Smooth muscle cell (in vitro differentiated cells): ENCODE measurements around the gene RAB6A. TPM values are rescaled to one million over a fixed set of nuclear protein-coding genes. Genes with fewer than 3 reads are reported as not detected.
A peak's percentile ranks its signal among the peaks of the same experiment; 100 is the strongest.
"Not testable (repeated sequence)": the region's sequence is repeated elsewhere in the genome, so short reads cannot be mapped to it uniquely, and the experiment has no call there.

Experiments
- DNase-seq: peaks from one replicate; lab custom pipeline; 2025; ENCODE audit not compliant: unreplicated experiment; lab: John Stamatoyannopoulos, UW
- H2AFZ ChIP-seq: fragments of 200-600 bp; sonication (generic); 2 replicates; pipeline ENCODE4 v1.6.0; 2016; ENCODE audit warnings: antibody characterized with exemption, low read depth, mild to moderate bottlenecking
- H3F3A ChIP-seq: fragments of 200-600 bp; sonication (generic); 2 replicates; pipeline ENCODE4 v1.6.0; 2017; ENCODE audit warnings: antibody characterized with exemption, low read depth
- H3K27ac ChIP-seq: fragments of 200-600 bp; sonication (generic); 2 replicates; pipeline ENCODE4 v1.5.1; 2016; ENCODE audit warnings: low read depth, mild to moderate bottlenecking
- H3K27me3 ChIP-seq: fragments of 200-600 bp; sonication (generic); 2 replicates; pipeline ENCODE4 v1.6.1; 2016; ENCODE audit warnings: low read depth, mild to moderate bottlenecking
- H3K36me3 ChIP-seq: fragments of 200-600 bp; sonication (generic); 2 replicates; pipeline ENCODE4 v1.5.1; 2016; ENCODE audit warnings: low read depth
- H3K4me1 ChIP-seq: fragments of 200-600 bp; sonication (generic); 2 replicates; pipeline ENCODE4 v1.5.1; 2016; ENCODE audit warnings: low read depth
- H3K4me2 ChIP-seq: fragments of 200-600 bp; sonication (generic); 2 replicates; pipeline ENCODE4 v1.6.0; 2016; ENCODE audit warnings: mild to moderate bottlenecking
- H3K4me3 ChIP-seq: fragments of 200-600 bp; sonication (generic); 2 replicates; pipeline ENCODE4 v1.5.1; 2016; ENCODE audit warnings: mild to moderate bottlenecking
- H3K79me2 ChIP-seq: fragments of 200-600 bp; sonication (generic); 2 replicates; pipeline ENCODE4 v1.6.0; 2016; ENCODE audit warnings: low read depth, mild to moderate bottlenecking
- H3K9ac ChIP-seq: fragments of 200-600 bp; sonication (generic); 2 replicates; pipeline ENCODE4 v1.6.0; 2016; ENCODE audit warnings: low read depth
- H3K9me3 ChIP-seq: fragments of 200-600 bp; sonication (generic); replicated peaks from 2 replicates; pipeline ENCODE4 v1.5.1; 2016; ENCODE audit warnings: low read depth
- H4K20me1 ChIP-seq: fragments of 200-600 bp; sonication (generic); 2 replicates; pipeline ENCODE4 v1.6.0; 2016; ENCODE audit warnings: low read depth
- WGBS: methylation state at CpG from one replicate; pipeline ENCODE4 v1.1.7; 2016; ENCODE audit warnings: low lambda C conversion rate; 5-methylcytosine and 5-hydroxymethylcytosine counted together
- polyA plus RNA-seq: library from polyadenylated mRNA; unstranded; fragments of >200 nt; fragmentation: Nextera tagmentation; extraction: Ambion mirVana; gene quantifications from 2 replicates; pipeline ENCODE4 v1.2.1, GENCODE V29; 2016
- total RNA-seq: library from RNA; depleted of rRNA; stranded (reverse); fragments of >200 nt; gene quantifications from 2 replicates; pipeline ENCODE4 v1.2.3, GENCODE V29; 2014
- TF ChIP-seq, protein P1 (sequence below): fragments of 200-600 bp; sonication (generic); IDR thresholded peaks from 2 replicates; pipeline ENCODE4 v1.5.1; 2017; ENCODE audit warnings: borderline replicate concordance, mild to moderate bottlenecking, antibody characterized with exemption; ENCODE audit not compliant: insufficient read depth, poor library complexity, severe bottlenecking

RAB6A gene
- total and polyA plus RNA-seq, 2 experiments from 2014 or later: 102 to 148 TPM

DNA sequence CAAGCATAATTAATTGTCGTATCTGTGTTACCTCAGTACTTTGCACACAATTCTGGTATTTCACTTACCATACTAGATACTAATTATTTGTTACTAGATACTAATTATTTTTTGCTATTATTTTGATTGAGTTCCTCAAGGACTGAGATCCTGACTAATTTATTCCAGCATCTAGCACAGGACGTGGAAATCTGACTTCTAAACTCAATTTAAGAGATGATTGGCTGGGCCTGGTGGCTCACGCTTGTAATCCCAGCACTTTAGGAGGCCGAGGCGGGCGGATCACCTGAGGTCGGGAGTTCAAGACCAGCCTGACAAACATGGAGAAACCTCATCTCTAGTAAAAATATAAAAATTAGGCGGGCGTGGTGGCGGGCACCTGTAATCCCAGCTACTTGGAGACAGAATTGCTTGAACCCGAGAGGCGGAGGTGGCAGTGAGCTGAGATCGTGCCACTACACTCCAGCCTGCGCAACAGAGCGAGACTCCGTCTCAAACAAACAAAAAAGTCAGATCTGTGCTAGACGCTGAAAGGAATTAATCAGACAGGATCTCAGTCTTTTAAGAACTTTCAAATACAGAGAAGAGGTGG, 26.3 kb upstream of the RAB6A start:
- Histone ChIP-seq H2AFZ (peak overlapping the region; percentile 99), H3K4me1 (peaks cover 7% of the 10 kb centered on the region), H3K27ac (peak overlapping the region; percentile 83), H3K27me3 (no peaks in the 10 kb centered on the region), H4K20me1 (no peaks in the 10 kb centered on the region), H3K4me2 (peak overlapping the region; percentile 83), H3K79me2 (no peaks in the 10 kb centered on the region), H3K9me3 (no peaks in the 10 kb centered on the region), H3K4me3 (peak overlapping the region; percentile 87), H3K9ac (peak overlapping the region; percentile 68), H3F3A (no peaks in the 10 kb centered on the region), H3K36me3 (no peaks in the 10 kb centered on the region)
- DNase-seq: no peak
- TF ChIP-seq, protein P1, sequence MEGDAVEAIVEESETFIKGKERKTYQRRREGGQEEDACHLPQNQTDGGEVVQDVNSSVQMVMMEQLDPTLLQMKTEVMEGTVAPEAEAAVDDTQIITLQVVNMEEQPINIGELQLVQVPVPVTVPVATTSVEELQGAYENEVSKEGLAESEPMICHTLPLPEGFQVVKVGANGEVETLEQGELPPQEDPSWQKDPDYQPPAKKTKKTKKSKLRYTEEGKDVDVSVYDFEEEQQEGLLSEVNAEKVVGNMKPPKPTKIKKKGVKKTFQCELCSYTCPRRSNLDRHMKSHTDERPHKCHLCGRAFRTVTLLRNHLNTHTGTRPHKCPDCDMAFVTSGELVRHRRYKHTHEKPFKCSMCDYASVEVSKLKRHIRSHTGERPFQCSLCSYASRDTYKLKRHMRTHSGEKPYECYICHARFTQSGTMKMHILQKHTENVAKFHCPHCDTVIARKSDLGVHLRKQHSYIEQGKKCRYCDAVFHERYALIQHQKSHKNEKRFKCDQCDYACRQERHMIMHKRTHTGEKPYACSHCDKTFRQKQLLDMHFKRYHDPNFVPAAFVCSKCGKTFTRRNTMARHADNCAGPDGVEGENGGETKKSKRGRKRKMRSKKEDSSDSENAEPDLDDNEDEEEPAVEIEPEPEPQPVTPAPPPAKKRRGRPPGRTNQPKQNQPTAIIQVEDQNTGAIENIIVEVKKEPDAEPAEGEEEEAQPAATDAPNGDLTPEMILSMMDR: no peak
- 85% methylated on average over 17 of the region's 17 CpGs for WGBS

DNA sequence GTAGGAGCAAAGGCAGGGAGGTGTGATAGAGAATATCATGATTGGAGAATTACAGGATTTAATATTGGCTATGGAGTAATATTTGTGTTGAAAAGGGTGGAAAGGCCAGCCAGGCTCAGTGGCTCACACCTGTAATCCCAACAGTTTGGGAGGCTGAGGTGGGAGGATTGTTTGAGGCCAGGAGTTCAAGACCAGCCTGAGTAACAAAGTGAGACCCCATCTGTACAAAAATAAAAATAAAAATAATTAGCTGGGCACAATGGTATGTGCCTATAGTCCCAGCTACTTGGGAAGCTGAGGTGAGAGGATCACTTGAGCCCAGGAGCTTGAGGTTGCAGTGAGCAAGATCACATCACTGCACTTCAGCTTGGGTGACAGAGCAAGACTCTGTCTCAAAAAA, 24.6 kb upstream of the RAB6A start:
- DNase-seq, H3K9ac ChIP-seq, H3K79me2 ChIP-seq, H3K4me3 ChIP-seq, H3K4me1 ChIP-seq, H3F3A ChIP-seq, H3K4me2 ChIP-seq, H4K20me1 ChIP-seq, H3K36me3 ChIP-seq, H3K27me3 ChIP-seq, H3K27ac ChIP-seq, H3K9me3 ChIP-seq, H2AFZ ChIP-seq: not testable (repeated sequence)

DNA sequence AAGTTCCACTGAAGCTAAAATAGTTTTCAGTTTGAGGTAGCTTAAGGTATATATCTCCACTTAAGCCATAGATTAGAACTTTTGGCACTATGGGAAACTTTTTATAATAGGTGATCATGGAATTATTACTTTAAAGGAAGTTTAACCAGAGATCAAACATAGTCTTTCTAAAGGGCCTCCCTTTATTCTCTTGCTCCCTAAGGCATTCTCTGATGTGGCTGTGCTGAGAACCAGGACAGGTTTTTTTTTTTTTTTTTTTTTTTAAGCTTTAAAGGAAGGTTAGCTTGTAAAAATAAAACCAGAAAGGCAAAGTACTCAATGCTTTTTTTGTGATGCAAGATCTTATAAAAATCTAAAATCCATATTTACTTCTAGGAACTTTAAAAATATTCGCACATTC, 23.9 kb upstream of the RAB6A start:
- peak overlapping the region; percentile 34 for H3K27ac ChIP-seq

DNA sequence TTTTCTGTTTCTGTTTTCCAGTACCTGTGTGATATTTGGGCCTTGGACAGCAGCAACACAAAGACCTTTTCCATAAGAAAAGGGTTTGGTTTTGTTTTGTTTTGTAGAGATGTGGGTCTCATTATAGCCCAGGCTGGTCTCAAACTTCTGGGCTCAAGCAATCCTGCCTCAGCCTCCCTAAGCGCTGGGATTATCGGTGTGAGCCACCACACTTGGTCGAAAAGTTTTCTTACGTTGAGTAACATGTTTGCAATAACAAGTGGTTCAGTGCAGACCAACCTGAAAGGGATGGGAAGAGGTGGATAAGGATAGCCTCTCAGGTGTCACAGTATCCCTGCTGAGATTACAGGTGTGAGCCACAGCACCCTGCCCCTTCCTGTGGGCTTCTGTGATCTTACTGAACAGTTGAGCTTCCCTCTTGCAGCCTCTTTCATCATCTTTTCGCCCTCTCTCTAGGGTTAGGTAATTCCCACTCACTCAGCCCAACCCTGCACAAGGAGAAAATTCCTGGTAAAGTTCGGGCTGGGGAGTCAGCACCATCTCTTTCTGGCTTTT, 23.3 kb upstream of the RAB6A start:
- Histone ChIP-seq H3K79me2 (no peaks in the 10 kb centered on the region), H3K27me3 (no peaks in the 10 kb centered on the region), H3K9ac (no peak overlapping the region), H3K4me3 (no peak overlapping the region), H3K36me3 (no peaks in the 10 kb centered on the region), H2AFZ (no peak overlapping the region), H4K20me1 (no peaks in the 10 kb centered on the region), H3F3A (peaks cover 3% of the 10 kb centered on the region), H3K4me2 (no peak overlapping the region), H3K27ac (peak overlapping the region; percentile 34), H3K9me3 (no peaks in the 10 kb centered on the region), H3K4me1 (peaks cover 10% of the 10 kb centered on the region)
- DNase-seq: no peak
- WGBS: 81% methylated on average over 6 of the region's 6 CpGs
- TF ChIP-seq, protein P1: no peak

More for the DNA sequence above, 23.9 kb upstream of the RAB6A start:
- no peak overlapping the region for H2AFZ ChIP-seq
- H3K27me3 ChIP-seq: no peaks in the 10 kb centered on the region
- H3K9ac ChIP-seq: no peak overlapping the region
- TF ChIP-seq, protein P1: no peak
- H3F3A ChIP-seq: peaks cover 3% of the 10 kb centered on the region
- no peak overlapping the region for H3K4me2 ChIP-seq
- DNase-seq: no peak
- H3K79me2 ChIP-seq: no peaks in the 10 kb centered on the region
- peaks cover 10% of the 10 kb centered on the region for H3K4me1 ChIP-seq
- H3K9me3 ChIP-seq: no peaks in the 10 kb centered on the region
- H4K20me1 ChIP-seq: no peaks in the 10 kb centered on the region
- H3K36me3 ChIP-seq: no peaks in the 10 kb centered on the region
- no peak overlapping the region for H3K4me3 ChIP-seq
- 92% methylated on average over 1 of the region's 1 CpG for WGBS
